Measurements from ENCODE around the gene BAHD1.

DNA sequence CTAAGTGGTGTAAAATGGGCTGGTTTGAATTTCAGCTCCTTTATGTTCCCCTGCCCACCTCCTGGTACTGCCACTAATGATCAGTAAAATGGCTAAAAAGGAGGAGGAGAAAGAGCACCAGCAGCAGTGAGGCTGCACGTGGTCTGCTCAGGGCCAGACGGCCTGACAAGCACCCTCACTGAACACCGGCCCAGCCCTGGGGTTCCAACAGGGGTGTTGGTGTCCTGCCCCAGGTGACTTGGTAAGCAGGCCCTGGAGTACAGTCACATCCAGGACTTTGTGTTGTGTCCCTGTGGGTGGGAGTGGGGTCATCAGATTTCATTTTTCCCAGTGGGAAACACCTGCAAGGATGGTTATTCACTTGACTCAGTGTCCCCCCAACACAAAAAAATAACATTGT lies 5.4 kb downstream of the BAHD1 start:
- TF ChIP-seq, protein P1, sequence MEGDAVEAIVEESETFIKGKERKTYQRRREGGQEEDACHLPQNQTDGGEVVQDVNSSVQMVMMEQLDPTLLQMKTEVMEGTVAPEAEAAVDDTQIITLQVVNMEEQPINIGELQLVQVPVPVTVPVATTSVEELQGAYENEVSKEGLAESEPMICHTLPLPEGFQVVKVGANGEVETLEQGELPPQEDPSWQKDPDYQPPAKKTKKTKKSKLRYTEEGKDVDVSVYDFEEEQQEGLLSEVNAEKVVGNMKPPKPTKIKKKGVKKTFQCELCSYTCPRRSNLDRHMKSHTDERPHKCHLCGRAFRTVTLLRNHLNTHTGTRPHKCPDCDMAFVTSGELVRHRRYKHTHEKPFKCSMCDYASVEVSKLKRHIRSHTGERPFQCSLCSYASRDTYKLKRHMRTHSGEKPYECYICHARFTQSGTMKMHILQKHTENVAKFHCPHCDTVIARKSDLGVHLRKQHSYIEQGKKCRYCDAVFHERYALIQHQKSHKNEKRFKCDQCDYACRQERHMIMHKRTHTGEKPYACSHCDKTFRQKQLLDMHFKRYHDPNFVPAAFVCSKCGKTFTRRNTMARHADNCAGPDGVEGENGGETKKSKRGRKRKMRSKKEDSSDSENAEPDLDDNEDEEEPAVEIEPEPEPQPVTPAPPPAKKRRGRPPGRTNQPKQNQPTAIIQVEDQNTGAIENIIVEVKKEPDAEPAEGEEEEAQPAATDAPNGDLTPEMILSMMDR (conservative IDR thresholded peaks at IDR 0.05; ENCODE audit: low read length): no peak
- TF ChIP-seq EZH2phosphoT487 (IDR thresholded peaks at IDR 0.05; ENCODE audit: borderline replicate concordance): no peak

All from Loucy (cell line).